ENCODE data around the gene ST7.

The ST7 gene

GRCh38 chr7:116949941-116950801 lies 3.1 kb upstream of the ST7 start:
- no peak overlapping the region for H3K27ac ChIP-seq (ENCODE audit: low read depth, low read length)
- H3K27me3 ChIP-seq (ENCODE audit: control insufficient read depth in 5 of 5, insufficient read depth in 4 of 5, low read length in 5 of 5), result no peaks in the 10 kb centered on the region
- H3K4me1 ChIP-seq (ENCODE audit: control insufficient read depth in 5 of 5, insufficient read depth in 5 of 5, low read length in 5 of 5), result peaks cover 0 to 17% (median 14%) of the 10 kb centered on the region in 5 donors
- no peaks in the 10 kb centered on the region for H3K36me3 ChIP-seq (ENCODE audit: control insufficient read depth in 5 of 5, insufficient read depth in 5 of 5, low read length in 5 of 5)
- no peak overlapping the region for H3K9ac ChIP-seq (ENCODE audit: low read length in 5 of 5)
- H3K4me3 ChIP-seq (ENCODE audit: low read depth in 1 of 5, low read length in 5 of 5), result no peak overlapping the region
- H3K9me3 ChIP-seq (ENCODE audit: control insufficient read depth in 5 of 5, low read length in 5 of 5), result no peaks in the 10 kb centered on the region

DNA sequence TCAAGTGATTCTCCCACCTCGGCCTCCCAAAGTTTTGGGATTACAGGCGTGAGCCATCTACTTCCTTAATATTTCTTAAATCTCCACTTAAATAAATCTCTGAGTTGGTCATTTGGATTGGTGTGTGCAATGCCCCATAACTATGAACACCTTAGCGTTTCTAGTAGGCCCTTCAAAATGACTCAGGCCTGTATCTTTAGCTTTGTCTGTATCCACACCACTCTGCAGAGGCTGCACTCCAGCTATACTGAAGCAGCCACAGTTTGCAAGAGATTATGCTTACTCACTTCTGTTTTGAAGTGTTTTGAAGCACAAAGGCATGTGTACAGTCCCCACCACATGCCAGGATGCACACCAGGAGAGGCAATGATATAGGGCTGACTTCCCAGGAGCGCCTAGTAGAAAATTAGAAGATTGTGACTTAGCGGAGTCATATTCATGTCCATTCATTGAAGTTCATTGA lies 2.4 kb upstream of the ST7 start:
- Histone ChIP-seq H3K9me3 (ENCODE audit: control insufficient read depth in 5 of 5, low read length in 5 of 5) (no peaks in the 10 kb centered on the region), H3K27ac (ENCODE audit: low read depth, low read length) (no peak overlapping the region)

DNA sequence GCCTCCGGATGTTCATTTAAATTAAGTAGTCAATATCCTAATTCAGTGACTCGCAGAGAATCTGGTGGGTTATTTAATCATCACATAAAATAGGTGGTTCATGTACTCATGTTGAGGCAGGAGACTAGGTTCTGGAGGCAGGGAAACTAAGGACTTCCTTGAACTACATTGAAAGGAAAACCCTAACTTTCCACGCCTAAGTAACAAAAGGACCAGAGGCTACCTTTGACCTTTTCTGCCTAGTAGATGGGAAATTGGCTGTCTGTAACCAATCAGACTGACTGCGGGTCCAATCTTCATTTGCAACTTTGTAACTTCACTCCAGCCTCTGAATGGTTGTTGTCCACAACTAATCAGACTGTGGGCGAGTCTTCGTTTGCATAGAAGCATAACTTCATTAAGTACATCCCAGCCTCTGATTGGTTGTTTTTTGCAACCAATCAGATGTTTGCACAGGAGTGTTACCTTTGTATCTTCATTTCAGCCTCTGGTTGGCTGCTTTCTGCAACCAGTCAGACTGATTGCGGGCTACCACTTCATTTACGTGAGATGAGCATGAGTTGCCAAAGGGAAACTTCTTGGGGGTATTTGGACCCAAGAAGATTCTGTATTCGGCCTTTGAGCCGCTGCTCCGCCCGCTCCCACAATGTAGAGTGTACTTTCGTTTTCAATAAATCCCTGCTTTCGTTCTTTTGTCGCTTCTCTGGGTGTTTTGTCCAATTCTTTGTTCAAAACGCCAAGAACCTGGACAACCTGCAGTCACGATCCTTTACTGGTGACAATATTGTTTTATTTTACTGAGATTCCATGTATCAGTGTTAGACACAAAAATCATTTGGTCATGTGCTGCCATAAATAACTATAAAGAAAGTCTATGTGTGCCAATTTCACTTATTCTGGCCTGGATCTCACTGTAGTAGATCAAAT lies 1.7 kb upstream of the ST7 start:
- peaks cover 0 to 31% (median 29%) of the 10 kb centered on the region in 5 donors for H3K4me1 ChIP-seq (ENCODE audit: control insufficient read depth in 5 of 5, insufficient read depth in 5 of 5, low read length in 5 of 5)
- no peaks in the 10 kb centered on the region for H3K36me3 ChIP-seq (ENCODE audit: control insufficient read depth in 5 of 5, insufficient read depth in 5 of 5, low read length in 5 of 5)
- H3K27ac ChIP-seq (ENCODE audit: low read depth, low read length), result no peak overlapping the region
- H3K9me3 ChIP-seq (ENCODE audit: control insufficient read depth in 5 of 5, low read length in 5 of 5), result no peaks in the 10 kb centered on the region
- no peaks in the 10 kb centered on the region for H3K27me3 ChIP-seq (ENCODE audit: control insufficient read depth in 5 of 5, insufficient read depth in 4 of 5, low read length in 5 of 5)
- peak overlapping the region in 2 of 5 donors; percentile 18 to 22 for H3K4me3 ChIP-seq (ENCODE audit: low read depth in 1 of 5, low read length in 5 of 5)
- no peak overlapping the region for H3K9ac ChIP-seq (ENCODE audit: low read length in 5 of 5)

More for the DNA sequence above, 2.4 kb upstream of the ST7 start:
- H3K27me3 ChIP-seq (ENCODE audit: control insufficient read depth in 5 of 5, insufficient read depth in 4 of 5, low read length in 5 of 5), result no peaks in the 10 kb centered on the region
- no peak overlapping the region for H3K9ac ChIP-seq (ENCODE audit: low read length in 5 of 5)
- no peak overlapping the region for H3K4me3 ChIP-seq (ENCODE audit: low read depth in 1 of 5, low read length in 5 of 5)
- no peaks in the 10 kb centered on the region for H3K36me3 ChIP-seq (ENCODE audit: control insufficient read depth in 5 of 5, insufficient read depth in 5 of 5, low read length in 5 of 5)
- H3K4me1 ChIP-seq (ENCODE audit: control insufficient read depth in 5 of 5, insufficient read depth in 5 of 5, low read length in 5 of 5), result peaks cover 0 to 25% (median 22%) of the 10 kb centered on the region in 5 donors

DNA sequence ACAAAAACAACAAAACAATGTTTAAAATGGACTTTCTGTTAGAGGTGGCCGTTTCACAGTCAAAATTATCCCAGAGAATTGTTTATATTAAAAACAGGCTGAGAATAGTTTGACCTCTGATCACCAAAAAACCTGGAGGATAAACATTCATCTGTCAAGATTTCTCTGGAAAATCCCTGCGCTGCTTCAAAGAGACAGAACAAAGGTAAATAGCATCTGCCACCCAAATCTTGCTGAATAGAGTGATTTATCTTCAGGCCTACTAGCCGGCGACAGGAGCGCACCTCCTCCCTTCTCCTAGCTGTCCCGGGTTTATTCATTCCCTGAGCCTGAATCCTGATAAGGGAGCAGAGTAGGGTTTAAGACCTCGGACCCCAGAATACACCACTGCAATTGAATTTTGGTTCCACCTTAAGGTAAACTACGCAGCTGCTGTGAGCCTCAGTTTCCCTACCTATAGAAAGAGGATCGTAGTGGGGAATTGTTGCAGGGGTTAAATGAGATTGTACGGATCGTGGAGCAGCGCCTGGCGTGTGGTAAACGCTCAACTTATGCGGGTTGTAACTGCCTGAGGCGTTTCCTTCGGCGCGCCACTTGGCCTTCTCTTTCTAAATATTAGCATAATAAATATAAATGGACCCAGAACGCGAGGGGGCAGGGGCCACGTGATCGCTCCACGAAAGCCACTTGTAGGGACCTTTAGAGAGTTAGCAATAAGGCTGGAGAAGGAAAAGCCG lies 498 bp upstream of the ST7 start:
- Histone ChIP-seq H3K4me3 (ENCODE audit: low read depth in 1 of 5, low read length in 5 of 5) (peak overlapping the region; percentile 87 to 92 (median 91)), H3K27ac (ENCODE audit: low read depth, low read length) (peak overlapping the region; percentile 94), H3K36me3 (ENCODE audit: control insufficient read depth in 5 of 5, insufficient read depth in 5 of 5, low read length in 5 of 5) (no peaks in the 10 kb centered on the region), H3K4me1 (ENCODE audit: control insufficient read depth in 5 of 5, insufficient read depth in 5 of 5, low read length in 5 of 5) (peaks cover 0 to 31% (median 29%) of the 10 kb centered on the region in 5 donors), H3K27me3 (ENCODE audit: control insufficient read depth in 5 of 5, insufficient read depth in 4 of 5, low read length in 5 of 5) (no peaks in the 10 kb centered on the region), H3K9me3 (ENCODE audit: control insufficient read depth in 5 of 5, low read length in 5 of 5) (no peaks in the 10 kb centered on the region), H3K9ac (ENCODE audit: low read length in 5 of 5) (peak overlapping the region; percentile 43 to 88 (median 85))

- Histone ChIP-seq H3K36me3 (ENCODE audit: control insufficient read depth in 5 of 5, insufficient read depth in 5 of 5, low read length in 5 of 5) (no peaks in the 10 kb centered on the region), H3K4me1 (ENCODE audit: control insufficient read depth in 5 of 5, insufficient read depth in 5 of 5, low read length in 5 of 5) (peaks cover 0 to 31% (median 29%) of the 10 kb centered on the region in 5 donors)
Observed at GRCh38 chr7:116953906-116954838, 871 bp downstream of the ST7 start.

GRCh38 chr7:116955340-116955739 lies 2.0 kb downstream of the ST7 start:
- no peaks in the 10 kb centered on the region for H3K27me3 ChIP-seq (ENCODE audit: control insufficient read depth in 5 of 5, insufficient read depth in 4 of 5, low read length in 5 of 5)
- H3K9me3 ChIP-seq (ENCODE audit: control insufficient read depth in 5 of 5, low read length in 5 of 5), result no peaks in the 10 kb centered on the region
- H3K36me3 ChIP-seq (ENCODE audit: control insufficient read depth in 5 of 5, insufficient read depth in 5 of 5, low read length in 5 of 5), result no peaks in the 10 kb centered on the region
- H3K4me1 ChIP-seq (ENCODE audit: control insufficient read depth in 5 of 5, insufficient read depth in 5 of 5, low read length in 5 of 5), result peaks cover 0 to 35% (median 29%) of the 10 kb centered on the region in 5 donors
- peak overlapping the region in 1 of 5 donors; percentile 20 for H3K9ac ChIP-seq (ENCODE audit: low read length in 5 of 5)
- H3K4me3 ChIP-seq (ENCODE audit: low read depth in 1 of 5, low read length in 5 of 5), result peak overlapping the region in 2 of 5 donors; percentile 1 to 94
- H3K27ac ChIP-seq (ENCODE audit: low read depth, low read length), result peak overlapping the region; percentile 97

More at GRCh38 chr7:116953906-116954838, 871 bp downstream of the ST7 start:
- peak overlapping the region; percentile 87 to 97 (median 89) for H3K9ac ChIP-seq (ENCODE audit: low read length in 5 of 5)
- H3K4me3 ChIP-seq (ENCODE audit: low read depth in 1 of 5, low read length in 5 of 5), result peak overlapping the region; percentile 87 to 94 (median 91)
- no peaks in the 10 kb centered on the region for H3K9me3 ChIP-seq (ENCODE audit: control insufficient read depth in 5 of 5, low read length in 5 of 5)
- H3K27me3 ChIP-seq (ENCODE audit: control insufficient read depth in 5 of 5, insufficient read depth in 4 of 5, low read length in 5 of 5), result no peaks in the 10 kb centered on the region
- H3K27ac ChIP-seq (ENCODE audit: low read depth, low read length), result peak overlapping the region; percentile 97

DNA sequence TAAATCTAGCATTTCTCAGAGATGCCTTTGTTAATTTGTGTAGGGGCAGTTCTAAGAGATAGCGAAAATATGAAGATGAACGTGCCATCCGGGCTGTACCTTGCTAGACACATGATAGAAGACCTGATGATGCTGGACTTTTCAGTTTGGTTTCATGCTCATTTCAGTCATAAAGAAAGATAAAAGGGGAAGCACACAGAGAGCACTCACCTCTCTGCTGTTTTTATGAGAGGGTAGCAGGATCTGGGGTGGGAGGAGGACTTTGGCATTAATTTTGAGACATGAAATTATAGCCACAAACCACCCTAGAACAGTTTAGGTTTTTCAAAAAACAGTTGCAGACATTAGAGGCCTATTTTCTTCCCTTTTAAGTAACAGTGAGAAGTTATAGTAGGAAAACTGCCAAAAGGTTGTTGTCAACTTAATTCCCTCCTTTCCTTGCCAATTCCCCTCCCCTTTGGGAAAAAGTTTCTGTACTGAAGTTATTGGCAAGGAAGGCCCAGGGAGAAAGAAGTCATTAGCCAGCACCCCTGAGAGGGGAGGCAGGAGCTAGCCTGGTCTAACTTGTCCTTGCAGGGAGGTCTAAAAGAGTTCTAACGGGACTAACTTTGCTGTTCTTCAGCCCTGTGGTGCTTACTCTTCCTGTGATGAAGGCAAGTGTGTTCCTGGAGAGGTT lies 2.6 kb downstream of the ST7 start:
- H3K9ac ChIP-seq (ENCODE audit: low read length in 5 of 5), result peak overlapping the region in 2 of 5 donors; percentile 20 to 40
- H3K4me1 ChIP-seq (ENCODE audit: control insufficient read depth in 5 of 5, insufficient read depth in 5 of 5, low read length in 5 of 5), result peaks cover 0 to 35% (median 29%) of the 10 kb centered on the region in 5 donors
- peak overlapping the region in 2 of 5 donors; percentile 24 to 44 for H3K4me3 ChIP-seq (ENCODE audit: low read depth in 1 of 5, low read length in 5 of 5)
- no peaks in the 10 kb centered on the region for H3K27me3 ChIP-seq (ENCODE audit: control insufficient read depth in 5 of 5, insufficient read depth in 4 of 5, low read length in 5 of 5)
- no peaks in the 10 kb centered on the region for H3K36me3 ChIP-seq (ENCODE audit: control insufficient read depth in 5 of 5, insufficient read depth in 5 of 5, low read length in 5 of 5)
- H3K27ac ChIP-seq (ENCODE audit: low read depth, low read length), result peak overlapping the region; percentile 97
- H3K9me3 ChIP-seq (ENCODE audit: control insufficient read depth in 5 of 5, low read length in 5 of 5), result no peaks in the 10 kb centered on the region

DNA sequence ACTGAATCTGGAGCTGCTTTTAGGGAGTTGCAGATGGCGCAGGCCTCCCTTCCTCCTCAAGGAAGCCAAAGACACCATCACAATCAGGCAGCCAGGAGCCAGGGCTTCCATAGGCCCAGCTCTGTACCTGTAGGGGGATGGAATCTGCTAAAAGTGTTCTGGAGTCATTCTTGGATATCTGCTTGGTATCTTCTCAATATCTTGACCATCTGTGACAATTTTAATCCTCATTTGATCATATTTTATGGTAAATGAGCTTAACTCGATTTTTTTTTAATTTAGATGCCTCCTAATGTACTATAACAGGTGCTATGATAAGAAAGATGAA lies 3.1 kb downstream of the ST7 start:
- Histone ChIP-seq H3K4me3 (ENCODE audit: low read depth in 1 of 5, low read length in 5 of 5) (peak overlapping the region in 2 of 5 donors; percentile 24 to 44), H3K9me3 (ENCODE audit: control insufficient read depth in 5 of 5, low read length in 5 of 5) (no peaks in the 10 kb centered on the region), H3K27ac (ENCODE audit: low read depth, low read length) (peak overlapping the region; percentile 97), H3K36me3 (ENCODE audit: control insufficient read depth in 5 of 5, insufficient read depth in 5 of 5, low read length in 5 of 5) (no peaks in the 10 kb centered on the region), H3K27me3 (ENCODE audit: control insufficient read depth in 5 of 5, insufficient read depth in 4 of 5, low read length in 5 of 5) (no peaks in the 10 kb centered on the region), H3K9ac (ENCODE audit: low read length in 5 of 5) (peak overlapping the region in 2 of 5 donors; percentile 20 to 40), H3K4me1 (ENCODE audit: control insufficient read depth in 5 of 5, insufficient read depth in 5 of 5, low read length in 5 of 5) (peaks cover 0 to 35% (median 29%) of the 10 kb centered on the region in 5 donors)

All from subcutaneous abdominal adipose tissue (tissue), 5 donors.